GM12892 (cell line): ENCODE measurements around the gene NARS2.

Source experiments
- POLR2A ChIP-seq: IDR thresholded peaks from 2 replicates; pipeline ENCODE4 v1.6.1; 2011; ENCODE audit warnings: low read depth, low read length, control low read depth
- POLR2AphosphoS5 ChIP-seq: IDR thresholded peaks from 2 replicates; pipeline ENCODE4 v1.6.1; 2011; ENCODE audit warnings: low read depth, low read length, control low read depth
- TAF1 ChIP-seq: IDR thresholded peaks from 2 replicates; pipeline ENCODE4 v1.6.1; 2011; ENCODE audit warnings: low read depth, mild to moderate bottlenecking, control low read depth, low read length, borderline replicate concordance

DNA sequence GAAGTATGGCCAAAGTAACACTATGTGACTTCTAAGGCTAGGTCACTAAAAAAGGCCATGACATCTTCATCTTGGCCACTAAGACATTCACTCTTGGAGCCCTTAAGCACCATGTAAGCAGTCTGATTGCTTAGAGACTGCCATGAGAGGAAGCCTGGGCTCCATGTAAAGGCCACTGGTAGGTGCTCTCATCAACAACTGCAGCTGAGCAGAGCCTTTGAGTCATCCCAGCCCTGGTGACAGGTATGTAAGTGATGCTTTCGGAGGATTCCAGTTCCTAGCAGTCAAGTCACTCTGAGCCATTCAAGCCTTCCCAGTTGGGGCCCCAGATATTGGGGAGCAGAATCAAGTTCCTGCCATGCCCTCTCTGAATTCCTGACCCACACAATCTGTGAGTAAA is 183.2 kb downstream of the NARS2 start:
- no peak for TF ChIP-seq POLR2AphosphoS5
- no peak for TF ChIP-seq POLR2A
- no peak for TF ChIP-seq TAF1
